Stimulated activated CD4-positive, alpha-beta T cell treated with anti-CD3 and anti-CD28 coated beads, Interleukin-4, amount 100 ng/mL, for 4 hours (primary cell): ENCODE measurements around the gene DSC3.
"Not testable (repeated sequence)": the region's sequence is repeated elsewhere in the genome, so short reads cannot be mapped to it uniquely, and the experiment has no call there.

Experiments used
- DNase-seq, 2 experiments: peaks; one replicate each; pipeline ENCODE4 v3.0.0-alpha.2; 2020

Gene DSC3

GRCh38 chr18:31040686-31041270 is 1.8 kb downstream of the DSC3 start:
- no peak for DNase-seq

DNA sequence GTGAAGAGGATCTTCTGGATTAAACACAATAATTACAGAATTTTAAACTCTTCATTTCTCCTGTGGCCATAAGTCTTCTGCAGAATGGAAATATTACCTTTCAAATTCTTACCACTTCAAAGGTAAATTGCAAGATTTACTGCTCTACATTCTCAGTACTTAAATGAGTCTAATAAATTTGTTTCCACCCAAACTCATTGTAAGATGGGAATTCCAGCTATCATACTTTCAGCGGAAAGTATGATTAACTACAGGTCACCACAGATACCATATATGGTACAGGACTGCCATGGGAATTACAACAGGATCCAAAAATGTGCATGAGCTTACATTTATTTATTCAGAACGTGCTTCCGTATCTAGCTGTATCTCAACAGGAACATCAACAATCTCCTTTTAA is 3.1 kb downstream of the DSC3 start:
- DNase-seq, result no peak

- not testable (repeated sequence) for DNase-seq
Measured at GRCh38 chr18:31037686-31038085, 4.9 kb downstream of the DSC3 start.

- no peak for DNase-seq
Measured at GRCh38 chr18:31034541-31034940, 8.0 kb downstream of the DSC3 start.

DNA sequence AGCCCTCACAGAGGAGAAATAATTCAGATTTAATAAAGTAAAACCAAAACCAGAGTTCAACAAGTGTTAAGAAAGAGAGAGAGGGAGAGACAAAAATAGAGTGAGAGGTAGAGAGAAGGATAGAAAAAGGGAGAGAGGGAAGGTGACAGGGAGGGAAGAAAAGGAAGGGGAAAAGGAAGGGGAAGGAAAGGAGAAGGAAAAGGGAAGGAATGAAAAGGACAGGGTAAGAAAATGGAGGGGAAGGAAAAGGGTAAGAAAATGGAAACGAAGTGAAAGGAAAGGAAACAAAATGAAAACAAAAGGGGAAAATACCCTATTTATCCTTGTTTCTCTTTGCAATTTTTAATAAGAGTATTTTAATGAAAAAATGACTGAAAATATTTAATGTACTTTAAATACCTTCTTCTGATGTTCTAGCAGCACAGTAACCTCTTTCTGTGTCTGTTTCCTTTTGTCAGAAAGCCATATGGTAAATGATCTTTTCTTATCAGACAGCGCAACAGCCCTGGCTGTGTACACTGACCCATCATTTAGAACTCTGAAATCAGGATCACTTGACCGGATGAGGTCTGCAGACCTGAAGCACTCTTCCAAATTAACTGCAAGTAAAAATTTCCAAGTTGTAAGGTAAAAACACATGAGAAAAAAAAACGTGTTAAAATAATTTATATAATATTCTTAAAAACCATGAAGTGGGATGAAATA is 11.8 kb downstream of the DSC3 start:
- DNase-seq, result no peak

- no peak for DNase-seq
Measured at GRCh38 chr18:31015715-31016434, 26.7 kb downstream of the DSC3 start.

DNA sequence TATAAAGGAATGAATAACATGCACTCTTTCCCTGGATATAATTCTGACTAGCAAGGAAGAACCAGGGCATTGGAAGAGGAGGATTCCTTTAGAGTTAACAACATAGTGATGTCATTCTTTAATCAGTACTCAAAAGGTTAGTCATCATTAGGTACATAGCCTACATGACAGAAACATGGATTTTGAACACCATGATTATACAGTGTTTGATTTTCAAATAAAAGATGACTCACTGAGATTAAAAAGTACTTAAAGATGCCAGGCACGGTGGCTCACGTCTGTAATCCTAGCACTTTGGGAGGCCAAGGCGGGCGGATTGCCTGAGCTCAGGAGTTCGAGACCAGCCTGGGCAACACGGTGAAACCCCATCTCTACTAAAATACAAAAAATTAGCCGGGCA is 31.1 kb downstream of the DSC3 start:
- DNase-seq, result not testable (repeated sequence)

- no peak for DNase-seq
Measured at GRCh38 chr18:31010601-31011000, 31.9 kb downstream of the DSC3 start.

GRCh38 chr18:30999887-31000628 is 42.5 kb downstream of the DSC3 start:
- DNase-seq, result no peak

DNA sequence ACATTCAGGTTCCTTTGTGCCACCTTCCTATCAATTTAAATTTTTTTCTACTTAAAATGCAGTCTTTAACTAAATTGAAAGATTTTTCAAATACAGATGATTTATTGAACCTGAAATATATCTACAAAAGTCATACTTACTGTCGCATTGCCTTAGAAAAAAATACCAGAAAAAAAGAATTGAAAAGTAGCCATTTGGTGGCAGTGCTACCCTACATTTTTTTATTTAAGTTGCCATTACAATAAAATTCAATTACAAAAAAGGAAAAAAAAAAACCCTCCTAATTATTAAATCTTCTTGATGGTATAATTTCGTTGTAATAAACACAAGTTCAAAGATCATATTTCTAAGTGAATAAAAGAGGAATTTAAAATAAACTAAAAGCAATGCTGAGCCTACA is 43.4 kb downstream of the DSC3 start:
- DNase-seq, result no peak

- no peak for DNase-seq
Measured at GRCh38 chr18:30997223-30997622, 45.3 kb downstream of the DSC3 start.

GRCh38 chr18:30992231-30992630 is 50.3 kb downstream of the DSC3 start:
- no peak for DNase-seq

DNA sequence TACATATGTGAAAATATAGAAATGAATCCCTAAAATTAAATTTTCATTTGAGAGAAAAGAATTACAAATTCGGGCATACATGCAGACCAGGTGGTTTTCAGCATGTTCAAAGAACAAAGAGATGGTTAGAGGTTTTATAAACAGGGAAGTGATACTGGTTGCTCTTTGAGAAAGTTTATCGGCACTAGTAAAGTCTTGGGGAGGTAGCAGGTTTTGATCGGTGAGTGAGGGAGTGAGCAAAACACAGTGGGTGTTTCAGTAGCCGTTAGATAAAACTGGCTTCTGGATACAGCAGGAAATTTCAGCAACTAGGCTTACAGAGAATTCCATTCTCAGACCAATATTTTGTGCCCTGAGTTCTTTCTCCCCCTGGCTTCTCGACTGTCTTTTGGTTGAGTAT is 51.1 kb downstream of the DSC3 start:
- DNase-seq, result no peak

DNA sequence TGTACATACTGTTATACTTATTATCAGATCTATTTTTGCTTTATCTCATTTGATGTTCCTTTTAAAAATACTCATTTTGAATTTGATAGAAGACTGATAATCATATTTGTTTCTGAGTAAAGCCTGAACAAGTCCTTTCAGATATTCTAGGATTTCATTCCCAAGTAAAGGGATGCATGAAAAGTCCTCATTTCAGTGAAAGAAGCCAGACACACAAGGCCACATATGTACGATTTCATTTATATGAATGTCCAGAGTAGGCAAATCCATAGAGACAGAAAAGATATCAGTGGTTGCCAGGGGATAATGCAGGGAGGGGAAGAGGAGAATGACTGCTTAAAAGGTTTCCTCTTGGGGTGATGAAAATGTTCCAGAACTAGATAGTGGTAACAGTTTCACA is 53.4 kb downstream of the DSC3 start:
- DNase-seq, result no peak

GRCh38 chr18:30988440-30988839 is 54.1 kb downstream of the DSC3 start:
- DNase-seq, result no peak

- DNase-seq, result no peak
Measured at GRCh38 chr18:30987467-30988241, 54.9 kb downstream of the DSC3 start.

DNA sequence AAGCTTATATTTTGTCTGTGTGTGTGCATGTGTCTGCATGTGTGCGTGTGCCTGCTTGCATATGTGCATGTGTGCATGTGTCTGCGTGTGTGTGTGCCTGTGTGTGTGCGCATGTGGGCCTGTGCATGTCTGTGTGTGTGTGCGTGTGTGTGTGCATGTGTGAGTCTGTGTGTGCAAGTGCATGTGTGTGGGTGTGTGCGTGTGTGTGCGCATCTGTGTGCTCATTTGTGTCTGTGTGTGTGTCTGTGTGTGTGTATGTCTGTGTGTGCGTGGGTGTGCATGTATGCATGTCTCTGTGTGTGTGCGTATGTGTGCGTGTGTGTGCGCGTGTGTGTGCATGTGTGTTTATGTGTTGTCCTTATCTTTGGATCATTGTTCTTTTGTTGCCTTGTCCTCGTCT is 56.8 kb downstream of the DSC3 start:
- DNase-seq, result no peak

GRCh38 chr18:30982285-30982992 is 60.1 kb downstream of the DSC3 start:
- no peak for DNase-seq

GRCh38 chr18:30978091-30978490 is 64.5 kb downstream of the DSC3 start:
- DNase-seq, result not testable (repeated sequence)

GRCh38 chr18:30971338-30971956 is 71.1 kb downstream of the DSC3 start:
- no peak for DNase-seq

- no peak for DNase-seq
Measured at GRCh38 chr18:30970196-30970816, 72.2 kb downstream of the DSC3 start.
